GM06990 (cell line): ENCODE results near the gene RPTOR.

ENCODE experiments used
- DNase-seq: peaks from one replicate; pipeline ENCODE4 v3.0.0-alpha.2; 2011; ENCODE audit not compliant: insufficient read length; ENCODE audit errors: extremely low read depth
- H3K27me3 ChIP-seq: replicated peaks from 2 replicates; pipeline ENCODE4 v1.6.0; 2011; ENCODE audit warnings: low read length; ENCODE audit not compliant: control insufficient read depth, insufficient read depth
- H3K36me3 ChIP-seq: 2 replicates; pipeline ENCODE4 v1.5.1; 2011; ENCODE audit warnings: low read length; ENCODE audit not compliant: control insufficient read depth, insufficient read depth
- H3K4me3 ChIP-seq: replicated peaks from 2 replicates; pipeline ENCODE4 v1.5.1; 2011; ENCODE audit warnings: low read depth, mild to moderate bottlenecking, control low read depth, low read length
- TF ChIP-seq, protein P1 (sequence below): IDR thresholded peaks from 2 replicates; pipeline ENCODE4 v1.5.1; 2011; ENCODE audit warnings: low read length, control low read depth, mild to moderate bottlenecking, inconsistent platforms; ENCODE audit not compliant: insufficient read depth, poor library complexity, severe bottlenecking

RPTOR gene

DNA sequence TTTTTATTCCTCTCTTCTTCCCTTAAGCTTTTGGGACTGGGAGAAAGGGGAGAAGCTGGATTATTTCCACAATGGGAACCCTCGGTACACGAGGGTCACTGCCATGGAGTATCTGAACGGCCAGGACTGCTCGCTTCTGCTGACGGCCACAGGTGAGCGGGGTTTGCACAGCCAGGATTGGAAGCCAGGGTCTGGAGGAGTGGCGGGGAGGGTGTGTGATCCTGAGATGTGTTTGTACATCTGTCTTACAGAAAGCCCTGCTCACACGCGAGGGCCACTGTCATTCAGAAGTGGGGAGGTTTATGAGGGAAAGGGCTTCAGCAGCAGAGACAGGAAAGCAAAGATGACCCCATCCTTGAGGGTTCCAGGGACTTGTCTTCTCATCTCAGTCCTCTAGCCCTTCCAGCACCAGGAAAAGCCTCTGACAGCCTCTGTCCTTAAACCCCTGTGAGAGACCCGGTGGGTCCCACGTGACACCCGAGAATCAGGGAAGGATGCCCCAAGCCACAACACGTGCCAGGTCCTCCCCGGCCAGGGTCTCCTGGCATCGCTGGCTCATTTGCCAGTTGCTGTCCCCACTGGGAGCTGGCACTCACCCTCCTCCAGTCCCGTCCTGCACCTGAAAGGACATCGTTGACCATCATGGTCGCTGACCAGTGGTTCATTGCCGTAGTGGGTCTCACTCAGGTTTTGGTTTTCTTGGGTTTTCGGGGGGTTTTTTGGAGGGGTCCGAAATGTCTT is 402.7 kb downstream of the RPTOR start:
- no peak overlapping the region for H3K4me3 ChIP-seq
- DNase-seq, result no peak
- peaks cover 11% of the 10 kb centered on the region for H3K36me3 ChIP-seq
- TF ChIP-seq, protein P1, sequence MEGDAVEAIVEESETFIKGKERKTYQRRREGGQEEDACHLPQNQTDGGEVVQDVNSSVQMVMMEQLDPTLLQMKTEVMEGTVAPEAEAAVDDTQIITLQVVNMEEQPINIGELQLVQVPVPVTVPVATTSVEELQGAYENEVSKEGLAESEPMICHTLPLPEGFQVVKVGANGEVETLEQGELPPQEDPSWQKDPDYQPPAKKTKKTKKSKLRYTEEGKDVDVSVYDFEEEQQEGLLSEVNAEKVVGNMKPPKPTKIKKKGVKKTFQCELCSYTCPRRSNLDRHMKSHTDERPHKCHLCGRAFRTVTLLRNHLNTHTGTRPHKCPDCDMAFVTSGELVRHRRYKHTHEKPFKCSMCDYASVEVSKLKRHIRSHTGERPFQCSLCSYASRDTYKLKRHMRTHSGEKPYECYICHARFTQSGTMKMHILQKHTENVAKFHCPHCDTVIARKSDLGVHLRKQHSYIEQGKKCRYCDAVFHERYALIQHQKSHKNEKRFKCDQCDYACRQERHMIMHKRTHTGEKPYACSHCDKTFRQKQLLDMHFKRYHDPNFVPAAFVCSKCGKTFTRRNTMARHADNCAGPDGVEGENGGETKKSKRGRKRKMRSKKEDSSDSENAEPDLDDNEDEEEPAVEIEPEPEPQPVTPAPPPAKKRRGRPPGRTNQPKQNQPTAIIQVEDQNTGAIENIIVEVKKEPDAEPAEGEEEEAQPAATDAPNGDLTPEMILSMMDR, result no peak
- no peaks in the 10 kb centered on the region for H3K27me3 ChIP-seq

DNA sequence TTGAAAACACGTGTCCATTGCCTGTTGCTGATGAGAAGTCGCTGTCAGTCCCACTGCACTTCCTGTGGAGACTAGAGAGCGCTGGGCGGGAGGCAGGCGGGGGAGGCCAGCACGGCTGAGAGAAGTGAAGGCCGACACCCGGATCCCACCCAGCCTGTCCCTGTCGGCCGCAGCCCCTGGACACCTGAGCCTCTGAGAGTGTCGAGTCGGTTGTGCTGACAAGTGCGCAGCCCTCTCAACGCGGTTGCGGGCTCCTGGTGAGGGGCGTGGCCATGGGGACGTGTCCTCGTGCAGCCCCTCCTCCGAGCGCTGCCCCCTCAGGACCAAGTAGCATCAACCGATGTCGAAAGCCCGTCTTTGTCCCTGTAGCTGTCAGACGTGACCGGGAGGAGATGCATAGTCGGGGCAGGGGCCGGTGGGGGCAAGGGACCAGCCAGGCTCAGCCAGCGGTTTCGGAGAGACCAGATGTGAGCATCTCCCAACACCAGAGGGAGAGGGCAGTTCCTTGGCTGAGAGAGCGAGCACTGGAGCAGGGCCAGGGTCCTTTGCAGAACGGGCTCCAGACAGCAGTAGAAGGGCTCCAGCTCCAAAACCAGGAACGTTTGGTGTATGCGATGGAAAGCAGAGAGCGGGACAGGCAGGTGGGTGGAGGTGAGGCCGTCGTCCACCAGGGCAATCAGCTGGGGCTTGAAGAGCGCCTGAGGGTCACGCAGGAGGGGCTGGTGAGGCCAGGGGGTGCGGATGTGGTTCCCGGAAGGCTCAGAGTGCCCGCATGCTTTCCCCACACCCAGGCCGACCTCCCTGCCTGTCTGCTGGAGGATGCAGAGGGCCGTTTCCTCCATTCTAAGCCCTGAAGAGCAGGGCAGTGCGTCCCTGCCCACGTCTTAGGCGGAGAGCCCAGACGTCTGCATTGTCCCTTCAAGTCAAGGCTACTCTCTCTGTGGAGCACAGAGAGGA is 403.7 kb downstream of the RPTOR start:
- Histone ChIP-seq H3K27me3 (no peaks in the 10 kb centered on the region), H3K36me3 (peaks cover 11% of the 10 kb centered on the region), H3K4me3 (no peak overlapping the region)
- DNase-seq, result peak; percentile 6
- TF ChIP-seq, protein P1, result no peak

DNA sequence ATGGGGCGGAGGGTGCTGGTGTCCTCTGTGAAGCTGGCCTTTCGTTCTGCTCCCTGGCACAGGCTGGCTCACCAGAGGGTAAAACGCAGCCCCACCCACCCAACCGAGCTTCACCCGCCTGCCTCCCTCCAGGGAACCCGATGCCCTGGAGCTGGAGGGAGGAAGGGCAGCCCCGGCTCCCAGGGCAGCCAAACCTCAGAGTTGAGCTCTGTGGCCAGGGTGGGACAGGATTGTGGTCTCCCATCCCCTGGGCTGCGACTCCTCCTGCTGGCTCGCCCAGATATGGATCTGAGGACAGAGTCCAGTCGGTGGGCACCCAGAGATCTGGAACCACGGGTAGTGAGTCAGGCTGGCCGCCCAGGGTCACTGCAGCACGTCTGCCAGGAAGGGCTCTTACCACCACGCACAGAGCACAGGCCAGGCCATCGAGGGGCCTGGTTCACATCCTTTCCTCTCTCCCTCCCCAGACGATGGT is 404.4 kb downstream of the RPTOR start:
- Histone ChIP-seq H3K4me3 (no peak overlapping the region), H3K36me3 (peaks cover 11% of the 10 kb centered on the region), H3K27me3 (no peaks in the 10 kb centered on the region)
- no peak for DNase-seq
- TF ChIP-seq, protein P1, result no peak

DNA sequence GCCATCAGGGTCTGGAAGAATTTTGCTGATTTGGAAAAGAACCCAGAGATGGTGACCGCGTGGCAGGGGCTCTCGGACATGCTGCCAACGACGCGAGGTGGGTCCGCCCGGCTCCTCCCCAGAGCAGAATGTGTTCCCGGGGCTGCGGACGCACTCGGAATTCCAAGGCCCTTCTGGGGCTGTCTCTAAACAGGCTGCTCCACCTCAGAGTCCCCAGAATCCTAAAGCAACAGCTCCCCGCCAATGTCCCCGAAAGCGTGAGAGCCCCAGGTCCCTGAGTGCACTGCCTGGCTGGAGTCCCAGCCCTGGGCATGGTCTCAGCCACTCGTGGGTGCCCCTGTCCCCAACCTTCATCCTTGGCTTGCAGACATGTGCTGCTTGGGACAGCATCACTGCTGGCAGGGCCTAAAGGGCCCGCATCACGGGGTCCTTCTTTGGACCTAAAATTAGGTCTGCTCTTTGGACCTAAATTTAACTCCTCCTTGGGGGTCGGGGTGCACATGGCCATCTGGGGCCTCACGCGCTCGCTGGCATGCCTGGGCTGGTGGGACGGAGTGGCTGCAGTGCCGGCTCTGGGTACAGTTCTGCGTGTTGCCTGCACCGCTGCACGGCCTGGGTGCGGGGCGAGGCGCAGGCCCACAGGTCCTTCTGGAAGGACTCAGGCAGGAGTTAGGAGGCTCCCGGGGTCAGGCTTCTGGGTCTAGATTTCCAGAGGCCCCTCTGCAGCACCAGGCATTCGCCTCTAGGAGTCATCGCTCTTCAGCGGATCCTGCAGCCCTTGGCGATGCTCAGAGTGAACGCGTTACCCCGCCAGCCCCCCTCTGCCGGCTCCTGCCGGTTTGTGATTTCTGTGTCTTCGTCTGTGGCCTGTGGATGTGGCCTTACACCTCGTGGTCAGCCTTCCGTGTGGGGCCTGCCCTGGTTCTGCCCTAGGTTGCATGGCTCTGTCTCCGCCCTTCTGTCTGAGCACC is 405.1 kb downstream of the RPTOR start:
- Histone ChIP-seq H3K4me3 (no peak overlapping the region), H3K36me3 (peaks cover 11% of the 10 kb centered on the region), H3K27me3 (no peaks in the 10 kb centered on the region)
- TF ChIP-seq, protein P1, result no peak
- no peak for DNase-seq

DNA sequence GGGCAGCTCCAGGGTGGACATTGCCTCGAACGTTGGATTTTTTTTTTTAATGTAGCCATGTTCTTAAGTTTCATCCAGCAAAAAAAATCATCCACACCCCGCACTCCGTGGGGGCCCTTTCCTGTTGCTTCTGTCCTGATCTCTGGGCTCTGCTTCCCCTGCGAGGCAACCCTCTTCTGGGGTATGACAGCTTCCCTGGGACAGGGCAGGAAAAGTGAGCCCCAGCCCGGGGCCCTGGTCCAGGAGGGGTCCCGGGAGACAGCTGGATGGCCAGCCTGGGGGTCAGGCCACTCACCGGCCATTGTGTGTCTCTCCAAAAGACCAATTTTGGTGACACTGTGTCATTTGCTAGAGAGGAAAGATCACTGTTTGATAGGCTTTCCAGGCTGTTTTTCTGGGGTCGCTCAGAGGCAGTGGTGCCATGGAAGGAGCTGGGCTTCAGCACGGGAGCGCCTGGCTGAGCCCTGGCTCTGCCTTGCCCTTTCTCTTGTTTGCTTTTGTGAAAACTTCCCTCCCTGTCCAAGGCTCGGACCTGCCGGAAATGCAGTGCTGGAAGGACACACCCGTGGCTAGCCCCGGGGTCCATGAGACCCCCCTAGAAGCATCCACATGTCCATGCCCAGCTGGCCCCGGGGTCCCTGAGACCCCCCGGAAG is 406.0 kb downstream of the RPTOR start:
- TF ChIP-seq, protein P1, result no peak
- H3K4me3 ChIP-seq, result no peak overlapping the region
- H3K36me3 ChIP-seq, result peaks cover 11% of the 10 kb centered on the region
- no peak for DNase-seq
- H3K27me3 ChIP-seq, result no peaks in the 10 kb centered on the region
